Calu3 (cell line): ENCODE measurements around the gene ADGRL3. TPM values are rescaled to one million over a fixed set of nuclear protein-coding genes. Genes with fewer than 3 reads are reported as not detected.

ENCODE experiments used
- BruUV-seq: library from RNA; stranded (reverse); fragments of 400-500 nt; replicated peaks from 2 replicates; lab custom pipeline; 2021; lab: Mats Ljungman, UMichigan
- CTCF ChIA-PET: fragments of 300-600 bp; sonication (Branson Sonifier 250); formaldehyde crosslinking; loops from one replicate; lab custom pipeline; 2022; ENCODE audit warnings: antibody characterized with exemption; lab: Charles Lee
- DNase-seq: peaks from one replicate; pipeline ENCODE4 v3.0.0; 2022
- H3K27ac Mint-ChIP-seq: one replicate; pipeline ENCODE4 v1.8.0; 2022; ENCODE audit warnings: mixed read lengths; ENCODE audit not compliant: unreplicated experiment
- H3K27me3 Mint-ChIP-seq: one replicate; pipeline ENCODE4 v1.8.0; 2022; ENCODE audit warnings: mixed read lengths; ENCODE audit not compliant: unreplicated experiment
- H3K36me3 Mint-ChIP-seq: one replicate; pipeline ENCODE4 v1.8.0; 2022; ENCODE audit warnings: mild to moderate bottlenecking, moderate library complexity, mixed read lengths; ENCODE audit not compliant: insufficient read depth, unreplicated experiment
- H3K4me1 Mint-ChIP-seq: one replicate; pipeline ENCODE4 v1.8.0; 2022; ENCODE audit warnings: mild to moderate bottlenecking, low read depth, mixed read lengths; ENCODE audit not compliant: unreplicated experiment
- H3K4me3 Mint-ChIP-seq: one replicate; pipeline ENCODE4 v1.8.0; 2022; ENCODE audit warnings: mild to moderate bottlenecking, low read depth, moderate library complexity, mixed read lengths; ENCODE audit not compliant: unreplicated experiment
- H3K9me3 Mint-ChIP-seq: one replicate; pipeline ENCODE4 v1.8.0; 2022; ENCODE audit warnings: low read depth, mixed read lengths; ENCODE audit not compliant: unreplicated experiment
- intact Hi-C: fragments of 100-400 bp; cut with micrococcal nuclease; formaldehyde crosslinking; loops from one replicate; pipeline ENCODE4 v1.10.0; 2022; ENCODE audit not compliant: unreplicated experiment
- total RNA-seq: library from RNA; stranded (reverse); gene quantifications from 2 replicates; pipeline ENCODE4 v1.2.3, GENCODE V29; 2022
- TF ChIP-seq, protein P1 (sequence below): fragments of 200-600 bp; IDR thresholded peaks from one replicate; pipeline ENCODE4 v1.8.0; 2022; ENCODE audit warnings: antibody characterized with exemption; ENCODE audit not compliant: unreplicated experiment

Gene ADGRL3
- total RNA-seq, 1 experiment from 2014 or later = 0.66 TPM

DNA sequence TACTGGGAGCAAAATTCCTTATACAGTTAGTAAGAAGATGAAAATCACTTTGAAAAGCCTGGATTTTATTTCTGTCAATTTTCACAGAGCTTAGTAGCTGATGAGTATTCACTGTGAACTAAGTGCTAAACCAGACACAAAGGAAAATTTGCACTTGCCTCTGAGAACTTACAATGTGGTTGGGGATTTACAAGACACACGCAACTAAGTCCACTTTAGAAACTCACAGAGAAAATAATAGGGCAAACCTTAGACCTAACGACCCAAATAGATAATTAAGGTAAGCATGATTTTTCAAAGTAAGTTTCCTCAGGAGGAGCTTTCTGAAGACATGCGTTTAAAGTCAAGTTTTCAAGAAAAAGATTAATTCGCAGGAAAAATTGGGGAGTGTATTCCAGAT lies 708.9 kb downstream of the ADGRL3 start:
- BruUV-seq = no TSS peak

DNA sequence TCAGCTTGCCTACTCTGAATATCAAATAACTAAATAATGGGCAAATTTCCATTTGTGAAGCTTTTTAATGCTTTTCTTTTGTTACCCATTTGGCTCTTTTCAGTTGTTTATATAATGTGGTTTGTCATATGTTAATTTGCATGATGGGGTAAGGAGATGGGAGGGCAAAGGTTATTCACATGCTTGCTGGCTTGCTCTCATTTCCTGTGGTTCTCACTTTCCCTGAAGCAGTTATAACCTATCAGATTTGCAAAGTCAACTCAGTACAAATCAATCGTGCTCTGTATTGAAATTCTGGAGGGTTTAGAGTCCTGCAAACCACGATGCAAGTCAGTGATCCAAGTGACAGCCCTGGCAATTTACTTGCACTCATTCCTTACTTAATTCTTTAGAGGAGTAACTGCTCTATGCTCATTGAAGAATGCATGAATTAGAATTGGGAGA lies 711.2 kb downstream of the ADGRL3 start:
- DNase-seq = no peak
- no peak overlapping the region for H3K27ac Mint-ChIP-seq
- no peaks in the 10 kb centered on the region for H3K4me1 Mint-ChIP-seq
- H3K27me3 Mint-ChIP-seq = no peaks in the 10 kb centered on the region
- TF ChIP-seq, protein P1, sequence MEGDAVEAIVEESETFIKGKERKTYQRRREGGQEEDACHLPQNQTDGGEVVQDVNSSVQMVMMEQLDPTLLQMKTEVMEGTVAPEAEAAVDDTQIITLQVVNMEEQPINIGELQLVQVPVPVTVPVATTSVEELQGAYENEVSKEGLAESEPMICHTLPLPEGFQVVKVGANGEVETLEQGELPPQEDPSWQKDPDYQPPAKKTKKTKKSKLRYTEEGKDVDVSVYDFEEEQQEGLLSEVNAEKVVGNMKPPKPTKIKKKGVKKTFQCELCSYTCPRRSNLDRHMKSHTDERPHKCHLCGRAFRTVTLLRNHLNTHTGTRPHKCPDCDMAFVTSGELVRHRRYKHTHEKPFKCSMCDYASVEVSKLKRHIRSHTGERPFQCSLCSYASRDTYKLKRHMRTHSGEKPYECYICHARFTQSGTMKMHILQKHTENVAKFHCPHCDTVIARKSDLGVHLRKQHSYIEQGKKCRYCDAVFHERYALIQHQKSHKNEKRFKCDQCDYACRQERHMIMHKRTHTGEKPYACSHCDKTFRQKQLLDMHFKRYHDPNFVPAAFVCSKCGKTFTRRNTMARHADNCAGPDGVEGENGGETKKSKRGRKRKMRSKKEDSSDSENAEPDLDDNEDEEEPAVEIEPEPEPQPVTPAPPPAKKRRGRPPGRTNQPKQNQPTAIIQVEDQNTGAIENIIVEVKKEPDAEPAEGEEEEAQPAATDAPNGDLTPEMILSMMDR = no peak
- no peaks in the 10 kb centered on the region for H3K9me3 Mint-ChIP-seq
- intact Hi-C loops = no loop called here
- no TSS peak for BruUV-seq
- CTCF ChIA-PET = no interaction called here
- no peak overlapping the region for H3K4me3 Mint-ChIP-seq
- H3K36me3 Mint-ChIP-seq = no peaks in the 10 kb centered on the region

More for the DNA sequence above, 708.9 kb downstream of the ADGRL3 start:
- no peaks in the 10 kb centered on the region for H3K36me3 Mint-ChIP-seq
- H3K9me3 Mint-ChIP-seq = no peaks in the 10 kb centered on the region
- TF ChIP-seq, protein P1 = no peak
- no peak overlapping the region for H3K4me3 Mint-ChIP-seq
- H3K27ac Mint-ChIP-seq = no peak overlapping the region
- CTCF ChIA-PET = no interaction called here
- DNase-seq = no peak
- no peaks in the 10 kb centered on the region for H3K4me1 Mint-ChIP-seq
- H3K27me3 Mint-ChIP-seq = no peaks in the 10 kb centered on the region
- intact Hi-C loops = no loop called here

DNA sequence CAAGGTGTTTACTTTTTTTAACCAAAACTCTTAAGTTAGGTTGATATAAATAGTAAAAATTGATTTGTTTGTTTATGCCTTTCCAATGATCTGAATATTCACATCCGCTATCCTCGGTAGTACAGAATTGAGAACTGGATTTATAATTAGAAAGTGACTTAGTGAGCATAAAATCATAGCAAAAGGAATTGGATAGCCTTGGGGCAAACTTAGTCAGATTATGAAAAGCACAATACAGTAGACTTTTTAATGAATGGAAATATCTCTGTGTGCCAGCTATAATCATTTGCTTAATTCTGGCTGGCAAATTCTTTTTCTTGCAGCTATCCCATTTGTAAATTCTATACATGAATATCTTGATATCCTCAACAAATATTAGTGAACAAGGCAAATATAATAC lies 713.5 kb downstream of the ADGRL3 start:
- BruUV-seq = no TSS peak
- Mint-ChIP-seq H3K27ac (no peak overlapping the region), H3K9me3 (no peaks in the 10 kb centered on the region), H3K36me3 (no peaks in the 10 kb centered on the region), H3K4me3 (no peak overlapping the region), H3K4me1 (no peaks in the 10 kb centered on the region), H3K27me3 (no peaks in the 10 kb centered on the region)
- TF ChIP-seq, protein P1 = no peak
- CTCF ChIA-PET = no interaction called here
- no peak for DNase-seq
- intact Hi-C loops = no loop called here

DNA sequence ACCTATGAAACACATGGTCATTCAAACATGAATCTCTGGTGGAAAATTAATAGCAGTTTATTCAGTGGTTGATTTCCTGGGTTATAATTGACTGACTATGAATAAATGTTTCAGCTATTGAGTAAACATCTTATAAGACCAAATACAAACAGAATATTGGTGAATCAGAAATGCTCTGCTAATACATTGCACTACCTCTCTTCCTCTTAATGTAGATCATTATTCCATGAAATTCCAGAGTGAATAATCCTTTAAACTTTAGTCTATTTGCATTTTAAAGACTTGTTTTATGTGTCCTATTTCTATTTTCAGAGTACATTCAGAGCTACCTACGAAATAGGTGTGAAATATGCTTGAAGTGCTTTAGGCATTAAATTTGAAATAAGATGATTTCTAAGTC lies 715.4 kb downstream of the ADGRL3 start:
- no peak overlapping the region for H3K27ac Mint-ChIP-seq
- TF ChIP-seq, protein P1 = no peak
- no peak overlapping the region for H3K4me3 Mint-ChIP-seq
- no peaks in the 10 kb centered on the region for H3K36me3 Mint-ChIP-seq
- BruUV-seq = no TSS peak
- intact Hi-C loops = no loop called here
- no peaks in the 10 kb centered on the region for H3K9me3 Mint-ChIP-seq
- H3K27me3 Mint-ChIP-seq = no peaks in the 10 kb centered on the region
- no peaks in the 10 kb centered on the region for H3K4me1 Mint-ChIP-seq
- CTCF ChIA-PET = no interaction called here
- DNase-seq = no peak
